PC-3 (cell line): Measurements from ENCODE around the gene TRMT6. TPM values are rescaled to one million over a fixed set of nuclear protein-coding genes. Genes with fewer than 3 reads are reported as not detected.
A peak's percentile ranks its signal among the peaks of the same experiment; 100 is the strongest.

Experiments
- ATAC-seq: fragments of 200-7000 bp; cut with Tn5 transposase; 2 replicates; pipeline ENCODE4 v1.9.1; 2020; ENCODE audit warnings: mild to moderate bottlenecking, moderate library complexity
- BruUV-seq: library from RNA; stranded (reverse); fragments of 400-500 nt; replicated peaks from 2 replicates; lab custom pipeline; 2021; lab: Mats Ljungman, UMichigan
- CTCF ChIA-PET: fragments of 300-600 bp; sonication (Branson Sonifier 250); formaldehyde crosslinking; loops from one replicate; lab custom pipeline; 2022; ENCODE audit warnings: antibody characterized with exemption; lab: Charles Lee
- POLR2A ChIA-PET: fragments of 300-600 bp; sonication (Branson Sonifier 250); formaldehyde crosslinking; loops from one replicate; lab custom pipeline; 2022; ENCODE audit warnings: antibody characterized with exemption; ENCODE audit not compliant: unreplicated experiment; lab: Charles Lee
- DNase-seq: peaks from one replicate; pipeline ENCODE4 v3.0.0-alpha.2; 2015
- H2AFZ ChIP-seq: fragments of 300-600 bp; sonication (generic); 2 replicates; pipeline ENCODE4 v1.6.0; 2016; ENCODE audit warnings: antibody characterized with exemption, low read length
- H3F3A ChIP-seq: fragments of 300-600 bp; sonication (generic); one replicate; pipeline ENCODE4 v1.6.0; 2017; ENCODE audit warnings: antibody characterized with exemption, low read length, control low read depth, mild to moderate bottlenecking; ENCODE audit not compliant: unreplicated experiment
- H3K27ac ChIP-seq: fragments of 300-600 bp; sonication (generic); 2 replicates; pipeline ENCODE4 v1.5.1; 2016; ENCODE audit warnings: mild to moderate bottlenecking, low read length
- H3K27me3 ChIP-seq: fragments of 300-600 bp; sonication (generic); 2 replicates; pipeline ENCODE4 v1.6.1; 2016; ENCODE audit warnings: low read length, mixed read lengths
- H3K36me3 ChIP-seq: fragments of 300-600 bp; sonication (generic); 2 replicates; pipeline ENCODE4 v1.6.1; 2016; ENCODE audit warnings: low read depth, mixed run types, low read length, mixed read lengths
- H3K4me1 ChIP-seq: fragments of 300-600 bp; sonication (generic); 2 replicates; pipeline ENCODE4 v1.5.1; 2016; ENCODE audit warnings: low read length; ENCODE audit not compliant: insufficient read depth
- H3K4me2 ChIP-seq: fragments of 300-600 bp; sonication (generic); 2 replicates; pipeline ENCODE4 v1.6.0; 2016; ENCODE audit warnings: low read length
- H3K4me3 ChIP-seq: fragments of 300-600 bp; sonication (generic); 2 replicates; pipeline ENCODE4 v1.5.1; 2016; ENCODE audit warnings: mild to moderate bottlenecking, low read length, mixed read lengths
- H3K79me2 ChIP-seq: fragments of 300-600 bp; sonication (generic); 2 replicates; pipeline ENCODE4 v1.6.1; 2017; ENCODE audit warnings: low read length, mixed read lengths
- H3K9ac ChIP-seq: fragments of 300-600 bp; sonication (generic); 2 replicates; pipeline ENCODE4 v1.6.0; 2016; ENCODE audit warnings: mild to moderate bottlenecking, low read length
- H3K9me2 ChIP-seq: fragments of 300-600 bp; sonication (generic); replicated peaks from 2 replicates; pipeline ENCODE4 v1.6.1; 2016; ENCODE audit warnings: mixed run types, low read length, mixed read lengths
- H3K9me3 ChIP-seq: fragments of 300-600 bp; sonication (generic); 2 replicates; pipeline ENCODE4 v1.6.1; 2016; ENCODE audit warnings: low read length, mixed read lengths
- H4K20me1 ChIP-seq: fragments of 300-600 bp; sonication (generic); 2 replicates; pipeline ENCODE4 v1.6.1; 2016; ENCODE audit warnings: low read length, mixed read lengths
- EZH2 ChIP-seq: fragments of 300-600 bp; sonication (generic); IDR thresholded peaks from one replicate; pipeline ENCODE4 v1.6.1; 2017; ENCODE audit warnings: antibody characterized with exemption, mild to moderate bottlenecking, low read length; ENCODE audit not compliant: unreplicated experiment
- EZH2phosphoT487 ChIP-seq: fragments of 300-600 bp; sonication (generic); IDR thresholded peaks from 2 replicates; pipeline ENCODE4 v1.6.1; 2018; ENCODE audit warnings: mild to moderate bottlenecking, antibody characterized with exemption, low read length, borderline replicate concordance
- intact Hi-C: fragments of 100-400 bp; cut with micrococcal nuclease; formaldehyde crosslinking; loops from 2 replicates; pipeline ENCODE4 v1.9.0; 2023
- total RNA-seq: library from RNA; depleted of rRNA; stranded (reverse); fragments of >200 nt; gene quantifications from 2 replicates; pipeline ENCODE4 v1.2.3, GENCODE V29; 2014
- TF ChIP-seq, protein P1 (sequence below): fragments of 300-600 bp; sonication (generic); conservative IDR thresholded peaks from 2 replicates; pipeline ENCODE4 v1.5.1; 2017; ENCODE audit warnings: antibody characterized with exemption, low read depth, mild to moderate bottlenecking, low read length

Gene TRMT6
- total RNA-seq, 1 experiment from 2014 or later: 44.0 TPM

DNA sequence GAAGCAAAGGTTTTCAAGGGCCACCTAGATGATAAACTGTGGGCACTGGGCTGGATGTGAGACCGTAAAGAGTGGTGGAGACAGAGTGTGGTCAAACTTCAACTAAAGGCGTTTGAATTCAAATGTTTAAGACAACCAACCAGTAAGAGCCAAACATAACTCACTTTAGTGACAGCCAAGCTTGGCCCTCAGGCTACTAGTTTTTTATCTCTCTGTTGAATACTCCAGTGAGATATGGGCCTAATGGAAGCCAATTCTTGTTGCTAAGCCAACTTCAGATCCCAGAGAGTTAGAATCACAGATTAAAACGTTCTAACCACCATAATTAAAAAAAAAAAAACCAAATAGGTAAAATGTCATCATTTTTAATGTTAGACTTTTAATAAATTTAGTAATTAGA, 57.3 kb downstream of the TRMT6 start:
- POLR2A ChIA-PET: no interaction called here
- peaks cover 37% of the 10 kb centered on the region for H3K27me3 ChIP-seq

GRCh38 chr20:5890773-5891441, 59.4 kb downstream of the TRMT6 start:
- no peak overlapping the region for H3K27ac ChIP-seq
- peak; percentile 19 for DNase-seq
- no peak overlapping the region for H3K9ac ChIP-seq
- no peaks in the 10 kb centered on the region for H3K9me3 ChIP-seq
- no peaks in the 10 kb centered on the region for H3K79me2 ChIP-seq
- ATAC-seq: no peak
- TF ChIP-seq EZH2phosphoT487: no peak
- TF ChIP-seq, protein P1, sequence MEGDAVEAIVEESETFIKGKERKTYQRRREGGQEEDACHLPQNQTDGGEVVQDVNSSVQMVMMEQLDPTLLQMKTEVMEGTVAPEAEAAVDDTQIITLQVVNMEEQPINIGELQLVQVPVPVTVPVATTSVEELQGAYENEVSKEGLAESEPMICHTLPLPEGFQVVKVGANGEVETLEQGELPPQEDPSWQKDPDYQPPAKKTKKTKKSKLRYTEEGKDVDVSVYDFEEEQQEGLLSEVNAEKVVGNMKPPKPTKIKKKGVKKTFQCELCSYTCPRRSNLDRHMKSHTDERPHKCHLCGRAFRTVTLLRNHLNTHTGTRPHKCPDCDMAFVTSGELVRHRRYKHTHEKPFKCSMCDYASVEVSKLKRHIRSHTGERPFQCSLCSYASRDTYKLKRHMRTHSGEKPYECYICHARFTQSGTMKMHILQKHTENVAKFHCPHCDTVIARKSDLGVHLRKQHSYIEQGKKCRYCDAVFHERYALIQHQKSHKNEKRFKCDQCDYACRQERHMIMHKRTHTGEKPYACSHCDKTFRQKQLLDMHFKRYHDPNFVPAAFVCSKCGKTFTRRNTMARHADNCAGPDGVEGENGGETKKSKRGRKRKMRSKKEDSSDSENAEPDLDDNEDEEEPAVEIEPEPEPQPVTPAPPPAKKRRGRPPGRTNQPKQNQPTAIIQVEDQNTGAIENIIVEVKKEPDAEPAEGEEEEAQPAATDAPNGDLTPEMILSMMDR: no peak
- TF ChIP-seq EZH2: no peak
- intact Hi-C loops: no loop called here
- no peak overlapping the region for H2AFZ ChIP-seq
- ChIA-PET POLR2A (no interaction called here), CTCF (no interaction called here)
- no peak overlapping the region for H3K4me2 ChIP-seq
- no peaks in the 10 kb centered on the region for H3K36me3 ChIP-seq
- H3K9me2 ChIP-seq: no peaks in the 10 kb centered on the region
- BruUV-seq: no TSS peak
- peaks cover 32% of the 10 kb centered on the region; the same call in 1 of the 2 replicates for H3K27me3 ChIP-seq
- H3K4me3 ChIP-seq: no peak overlapping the region
- no peaks in the 10 kb centered on the region for H4K20me1 ChIP-seq
- H3F3A ChIP-seq: no peaks in the 10 kb centered on the region
- H3K4me1 ChIP-seq: no peaks in the 10 kb centered on the region

More for the DNA sequence above, 57.3 kb downstream of the TRMT6 start:
- TF ChIP-seq EZH2 (no peak), EZH2phosphoT487 (no peak)
- TF ChIP-seq, protein P1: no peak
- DNase-seq (no peak), ATAC-seq (no peak)
- no peak overlapping the region for H3K9ac ChIP-seq
- no peaks in the 10 kb centered on the region for H3K36me3 ChIP-seq
- BruUV-seq: no TSS peak
- no peaks in the 10 kb centered on the region for H3K4me1 ChIP-seq
- H3K4me3 ChIP-seq: no peak overlapping the region
- H2AFZ ChIP-seq: no peak overlapping the region
- no peak overlapping the region for H3K4me2 ChIP-seq
- CTCF ChIA-PET: no interaction called here
- no peaks in the 10 kb centered on the region for H3K9me3 ChIP-seq
- no peaks in the 10 kb centered on the region for H4K20me1 ChIP-seq
- H3K79me2 ChIP-seq: no peaks in the 10 kb centered on the region
- no peak overlapping the region for H3K27ac ChIP-seq
- no peaks in the 10 kb centered on the region for H3F3A ChIP-seq
- intact Hi-C loops: no loop called here
- H3K9me2 ChIP-seq: no peaks in the 10 kb centered on the region

DNA sequence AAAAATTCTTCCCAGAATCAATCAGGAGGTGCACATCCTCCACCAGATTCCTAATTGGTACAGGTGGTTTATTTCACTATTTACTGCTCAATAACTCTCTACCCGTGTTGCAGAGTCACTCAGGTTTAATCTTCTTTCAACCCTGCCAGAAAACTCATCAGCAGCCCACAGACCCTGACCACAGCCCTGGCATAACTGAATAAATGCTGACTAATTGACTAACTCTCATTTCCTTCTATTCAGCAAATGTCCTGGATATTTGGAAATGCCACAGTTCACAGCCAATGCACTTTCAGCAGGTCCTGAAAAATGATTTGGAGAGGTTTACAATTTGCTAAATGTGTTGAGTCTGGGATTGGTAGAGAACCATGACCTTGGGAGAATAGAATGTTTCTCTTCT, 62.3 kb downstream of the TRMT6 start:
- Histone ChIP-seq H3K9me2 (no peaks in the 10 kb centered on the region), H3K79me2 (no peaks in the 10 kb centered on the region), H4K20me1 (no peaks in the 10 kb centered on the region), H3K9ac (no peak overlapping the region), H3K27me3 (peaks cover 41% of the 10 kb centered on the region; the same call in 1 of the 2 replicates), H3K9me3 (no peaks in the 10 kb centered on the region), H3K27ac (no peak overlapping the region), H3K36me3 (no peaks in the 10 kb centered on the region), H2AFZ (no peak overlapping the region), H3F3A (no peaks in the 10 kb centered on the region), H3K4me3 (no peak overlapping the region), H3K4me1 (no peaks in the 10 kb centered on the region), H3K4me2 (no peak overlapping the region)
- no peak for ATAC-seq
- no peak for TF ChIP-seq EZH2phosphoT487
- TF ChIP-seq, protein P1: no peak
- TF ChIP-seq EZH2: no peak
- intact Hi-C loops: no loop called here
- BruUV-seq: no TSS peak
- CTCF ChIA-PET: no interaction called here
- POLR2A ChIA-PET: no interaction called here
- DNase-seq: peak; percentile 35
